GM18868 (cell line): ENCODE results near the gene MUC22.
"Not testable (repeated sequence)": the region's sequence is repeated elsewhere in the genome, so short reads cannot be mapped to it uniquely, and the experiment has no call there.

ENCODE experiments used
- ATAC-seq: cut with Tn5 transposase; IDR thresholded peaks from one replicate; pipeline ENCODE4 v1.9.1; 2021; ENCODE audit warnings: mild to moderate bottlenecking, moderate library complexity; ENCODE audit not compliant: unreplicated experiment

The MUC22 gene

GRCh38 chr6:31010393-31011060, at the start of gene MUC22:
MUC22 (plus strand) TSS chr6:31010474; CDS start chr6:31010707, 233 bp downstream.
- no peak for ATAC-seq

- ATAC-seq, result no peak
Measured at GRCh38 chr6:30960907-30961673, 49.2 kb upstream of the MUC22 start.

GRCh38 chr6:30962716-30963115, 47.6 kb upstream of the MUC22 start:
- no peak for ATAC-seq

GRCh38 chr6:30963641-30964040, 46.6 kb upstream of the MUC22 start:
- ATAC-seq, result no peak

GRCh38 chr6:30964075-30964474, 46.2 kb upstream of the MUC22 start:
- ATAC-seq, result no peak

- no peak for ATAC-seq
Measured at GRCh38 chr6:30965140-30965601, 45.1 kb upstream of the MUC22 start.

GRCh38 chr6:30966154-30966553, 44.1 kb upstream of the MUC22 start:
- ATAC-seq, result no peak

GRCh38 chr6:30969171-30969570, 41.1 kb upstream of the MUC22 start:
- ATAC-seq, result not testable (repeated sequence)

GRCh38 chr6:30970946-30971345, 39.3 kb upstream of the MUC22 start:
- ATAC-seq, result no peak

- ATAC-seq, result no peak
Measured at GRCh38 chr6:30972816-30973215, 37.5 kb upstream of the MUC22 start.

GRCh38 chr6:30974490-30975252, 35.6 kb upstream of the MUC22 start:
- ATAC-seq, result no peak

GRCh38 chr6:30979141-30979540, 31.1 kb upstream of the MUC22 start:
- ATAC-seq, result no peak

- ATAC-seq, result no peak
Measured at GRCh38 chr6:30979690-30980089, 30.6 kb upstream of the MUC22 start.

GRCh38 chr6:30981942-30982772, 28.1 kb upstream of the MUC22 start:
- no peak for ATAC-seq

- ATAC-seq, result no peak
Measured at GRCh38 chr6:30983439-30983838, 26.8 kb upstream of the MUC22 start, which contains the start of gene MUC21. MUC21 (plus strand) TSS chr6:30983718; CDS start chr6:30983959, 241 bp downstream.

- ATAC-seq, result no peak
Measured at GRCh38 chr6:30985490-30985889, 24.8 kb upstream of the MUC22 start.

GRCh38 chr6:30987304-30987703, 23.0 kb upstream of the MUC22 start:
- no peak for ATAC-seq

GRCh38 chr6:30988209-30988825, 22.0 kb upstream of the MUC22 start:
- no peak for ATAC-seq

- no peak for ATAC-seq
Measured at GRCh38 chr6:30990422-30991086, 19.7 kb upstream of the MUC22 start.

GRCh38 chr6:30991891-30992290, 18.4 kb upstream of the MUC22 start:
- ATAC-seq, result no peak
